Activated CD8-positive, alpha-beta T cell treated with anti-CD3 and anti-CD28 coated beads, Interleukin-2, amount 10 ng/mL, durations not matched to agents 7 days and 5 days (primary cell): ENCODE measurements around the gene OR51V1. TPM values are rescaled to one million over a fixed set of nuclear protein-coding genes. Genes with fewer than 3 reads are reported as not detected.

Source experiments
- ATAC-seq: fragments of 150-1000 bp; cut with Tn5 transposase; one replicate; pipeline ENCODE4 v1.10.0; 2021; ENCODE audit warnings: moderate library complexity
- CTCF ChIA-PET: fragments of 350-600 bp; sonication (Branson Sonifier 250); formaldehyde crosslinking; loops from one replicate; lab custom pipeline; 2021; ENCODE audit warnings: antibody characterized with exemption; lab: Charles Lee
- POLR2A ChIA-PET: fragments of 350-600 bp; sonication (Branson Sonifier 250); formaldehyde crosslinking; loops from one replicate; lab custom pipeline; 2021; ENCODE audit warnings: antibody characterized with exemption; lab: Charles Lee
- DNase-seq: peaks from one replicate; pipeline ENCODE4 v3.0.0-alpha.2; 2020
- H3K27ac Mint-ChIP-seq: one replicate; pipeline ENCODE4 v1.8.0; 2021; ENCODE audit warnings: mild to moderate bottlenecking, mixed read lengths
- H3K27me3 Mint-ChIP-seq: one replicate; pipeline ENCODE4 v1.8.0; 2021; ENCODE audit warnings: low read depth, mixed read lengths
- H3K36me3 Mint-ChIP-seq: one replicate; pipeline ENCODE4 v1.8.0; 2021; ENCODE audit warnings: low read depth, mixed read lengths
- H3K4me1 Mint-ChIP-seq: one replicate; pipeline ENCODE4 v1.8.0; 2021; ENCODE audit warnings: low read depth, mixed read lengths
- H3K4me3 Mint-ChIP-seq: one replicate; pipeline ENCODE4 v1.8.0; 2021; ENCODE audit warnings: mild to moderate bottlenecking, mixed read lengths
- H3K9me3 Mint-ChIP-seq: one replicate; pipeline ENCODE4 v1.8.0; 2022; ENCODE audit warnings: mixed read lengths; ENCODE audit not compliant: insufficient read depth
- total RNA-seq, 2 experiments: library from RNA; stranded (reverse); gene quantifications; one replicate each; pipeline ENCODE4 v1.2.3, GENCODE V29; 2021

The OR51V1 gene
- total RNA-seq, 2 experiments from 2014 or later, result not detected

GRCh38 chr11:5154657-5155056, 45.8 kb downstream of the OR51V1 start, which contains the start of gene OR52A1:
Gene OR52A1 (minus strand): TSS chr11:5154757. CDS start chr11:5152369, 2,388 bp downstream.
- ChIA-PET POLR2A (no interaction called here), CTCF (no interaction called here)
- H3K4me3 Mint-ChIP-seq, result no peak within 1 kb of the TSS
- no peak for ATAC-seq
- no peaks in the 10 kb centered on the region for H3K4me1 Mint-ChIP-seq
- no peaks in the 10 kb centered on the region for H3K36me3 Mint-ChIP-seq
- H3K27me3 Mint-ChIP-seq, result no peaks in the 10 kb centered on the region
- H3K9me3 Mint-ChIP-seq, result no peaks in the 10 kb centered on the region
- H3K27ac Mint-ChIP-seq, result no peak within 1 kb of the TSS
- DNase-seq, result no peak

- POLR2A ChIA-PET, result no interaction called here
- no peaks in the 10 kb centered on the region for H3K27me3 Mint-ChIP-seq
- no peaks in the 10 kb centered on the region for H3K36me3 Mint-ChIP-seq
- no peak overlapping the region for H3K27ac Mint-ChIP-seq
- no peak overlapping the region for H3K4me3 Mint-ChIP-seq
- H3K4me1 Mint-ChIP-seq, result no peaks in the 10 kb centered on the region
- CTCF ChIA-PET, result no interaction called here
- DNase-seq (no peak), ATAC-seq (no peak)
- no peaks in the 10 kb centered on the region for H3K9me3 Mint-ChIP-seq
Observed at GRCh38 chr11:5153574-5154431, 46.7 kb downstream of the OR51V1 start.

GRCh38 chr11:5151713-5152153, 48.7 kb downstream of the OR51V1 start:
- H3K9me3 Mint-ChIP-seq, result no peaks in the 10 kb centered on the region
- CTCF ChIA-PET, result no interaction called here
- H3K4me1 Mint-ChIP-seq, result no peaks in the 10 kb centered on the region
- no peak overlapping the region for H3K27ac Mint-ChIP-seq
- H3K36me3 Mint-ChIP-seq, result no peaks in the 10 kb centered on the region
- DNase-seq, result no peak
- POLR2A ChIA-PET, result no interaction called here
- no peak for ATAC-seq
- no peak overlapping the region for H3K4me3 Mint-ChIP-seq
- no peaks in the 10 kb centered on the region for H3K27me3 Mint-ChIP-seq

Other genes with a start within 250 kb of the OR51V1 start
- gene OR51A2, start 245.0 kb downstream of the OR51V1 start, total RNA-seq, result not detected
- gene OR51L1, start 205.8 kb downstream of the OR51V1 start, total RNA-seq, result not detected
- gene OR52J3, start 154.2 kb downstream of the OR51V1 start, total RNA-seq, result not detected
- not detected for gene OR52E2, start 141.1 kb downstream of the OR51V1 start, total RNA-seq
- not detected for gene OR52E1, start 131.1 kb downstream of the OR51V1 start, total RNA-seq
- not detected for gene OR52A5, start 62.3 kb downstream of the OR51V1 start, total RNA-seq
- gene OR52A1, start 45.9 kb downstream of the OR51V1 start, total RNA-seq, result not detected
- not detected for gene HBB, start 26.4 kb upstream of the OR51V1 start, total RNA-seq
- not detected for gene HBD, start 33.8 kb upstream of the OR51V1 start, total RNA-seq
- not detected for gene HBG1, start 49.2 kb upstream of the OR51V1 start, total RNA-seq
- not detected for gene HBG2, start 54.1 kb upstream of the OR51V1 start, total RNA-seq
- gene HBE1, start 69.3 kb upstream of the OR51V1 start, total RNA-seq, result not detected
- gene OR51B4, start 101.3 kb upstream of the OR51V1 start, total RNA-seq, result not detected
- not detected for gene OR51B2, start 123.6 kb upstream of the OR51V1 start, total RNA-seq
- not detected for gene OR51B5, start 142.8 kb upstream of the OR51V1 start, total RNA-seq
- not detected for gene OR51B6, start 150.8 kb upstream of the OR51V1 start, total RNA-seq
- gene OR51M1, start 183.1 kb upstream of the OR51V1 start, total RNA-seq, result not detected
- gene OR51Q1, start 221.4 kb upstream of the OR51V1 start, total RNA-seq, result not detected
- not detected for gene OR51I1, start 240.8 kb upstream of the OR51V1 start, total RNA-seq
- gene OR51I2, start 248.6 kb upstream of the OR51V1 start, total RNA-seq, result not detected